ENCODE data around the gene OVCH1. TPM values are rescaled to one million over a fixed set of nuclear protein-coding genes. Genes with fewer than 3 reads are reported as not detected.

Gene OVCH1
- total and polyA plus RNA-seq, 10 of the 15 experiments (the other 5 are each of a cell fraction or from before 2014, with no cell fraction given), result 0.15 TPM; not detected in 9

DNA sequence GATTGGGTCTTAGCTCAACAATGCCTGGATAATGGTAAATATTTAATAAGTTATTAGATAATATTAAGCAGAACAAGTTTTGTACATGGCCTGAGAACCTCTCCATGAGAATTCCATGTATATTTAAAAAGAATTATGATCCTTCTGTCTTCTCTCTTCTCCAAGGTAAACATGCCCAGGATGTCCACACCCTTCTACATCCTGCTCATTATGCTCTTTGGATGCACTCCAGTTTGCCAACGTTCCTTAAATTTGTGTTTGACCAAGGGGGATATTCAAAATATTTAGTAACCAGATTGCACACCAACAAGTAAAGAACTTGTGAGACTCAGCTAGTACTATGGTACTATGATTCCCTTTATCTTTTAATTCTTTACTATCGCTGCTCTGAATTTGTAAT, 71.8 kb downstream of the OVCH1 start:
- no peaks in the 10 kb centered on the region for H4K20me1 ChIP-seq (ENCODE audit: control insufficient read depth, insufficient read depth)
- DNase-seq (ENCODE audit: low read depth, low spot score), result no peak
- no TSS peak for BruUV-seq (replicated peaks)
- no peak for FAIRE-seq
- H3K9me3 ChIP-seq (replicated peaks; ENCODE audit: control insufficient read depth, insufficient read depth, low read length), result no peaks in the 10 kb centered on the region
- RAD21 ChIA-PET (ENCODE audit: unreplicated experiment), result interaction anchor here (0.8 kb wide), 1 partner anchor 63 kb away, joined by 3 read pairs; no protein-coding TSS in a partner anchor
- in situ Hi-C loops (cut with MboI), result no loop called here
- H3K79me2 ChIP-seq (ENCODE audit: control insufficient read depth, insufficient read depth, low read length), result no peaks in the 10 kb centered on the region
- POLR2A ChIA-PET, result no interaction called here
- intact Hi-C loops (cut with micrococcal nuclease; ENCODE audit: unreplicated experiment), result loop anchor here (5.0 kb wide), 1 partner anchor 353 kb away; no protein-coding TSS in a partner anchor
- H3K9ac ChIP-seq (ENCODE audit: control insufficient read depth, insufficient read depth, low read length), result no peak overlapping the region
- 0 out of 4 replicates have a peak, but pooled peaks cover 0 to 2% of the 10 kb centered on the region in 2 experiments for H3K27me3 ChIP-seq (replicated peaks in 1 of 2; ENCODE audit: control insufficient read depth in 2 of 2, insufficient read depth in 2 of 2, low read length in 1 of 2)
- H3K36me3 ChIP-seq (ENCODE audit: control insufficient read depth in 2 of 2, insufficient read depth in 2 of 2, low read length in 1 of 2), result no peaks in the 10 kb centered on the region
- no peak overlapping the region for H3K4me2 ChIP-seq (ENCODE audit: control insufficient read depth, insufficient read depth)
- H3K27ac ChIP-seq (ENCODE audit: control insufficient read depth, insufficient read depth), result no peak overlapping the region
- SMC1A ChIA-PET (ENCODE audit: uncharacterized antibody, unreplicated experiment), result interaction anchor here (0.7 kb wide), 1 partner anchor 44 kb away, joined by 3 read pairs; the partner anchor contains the start of gene ERGIC2
- no peak overlapping the region for H2AFZ ChIP-seq (ENCODE audit: control insufficient read depth, low read depth, low read length)
- no peak for ATAC-seq
- H3K4me3 ChIP-seq, result no peak overlapping the region
- WGBS (ENCODE audit: insufficient coverage, insufficient replicate concordance, low lambda C conversion rate, missing lambda C conversion rate), result 41% methylated on average over 2 of the region's 2 CpGs
- H3K4me1 ChIP-seq (ENCODE audit: control insufficient read depth, insufficient read depth, low read length), result peaks cover 3% of the 10 kb centered on the region; the same call in 1 of the 2 replicates
- CTCF ChIA-PET, result interaction anchor here (1.0 to 1.4 kb wide), 3 partner anchors 9 to 27 kb away, joined by 3 to 4 read pairs (median 3); no protein-coding TSS in a partner anchor
- TF ChIP-seq ETV6 (conservative IDR thresholded peaks at IDR 0.05 in 1 of 2, IDR thresholded peaks at IDR 0.05 in 1 of 2; ENCODE audit: borderline replicate concordance in 1 of 2, low read depth in 1 of 2), result no peak
- TF ChIP-seq PAX8 (IDR thresholded peaks at IDR 0.05), result no peak
- no peak for TF ChIP-seq ZNF384 (IDR thresholded peaks at IDR 0.05; ENCODE audit: borderline replicate concordance, low read depth, low read length)
- TF ChIP-seq, protein P1, sequence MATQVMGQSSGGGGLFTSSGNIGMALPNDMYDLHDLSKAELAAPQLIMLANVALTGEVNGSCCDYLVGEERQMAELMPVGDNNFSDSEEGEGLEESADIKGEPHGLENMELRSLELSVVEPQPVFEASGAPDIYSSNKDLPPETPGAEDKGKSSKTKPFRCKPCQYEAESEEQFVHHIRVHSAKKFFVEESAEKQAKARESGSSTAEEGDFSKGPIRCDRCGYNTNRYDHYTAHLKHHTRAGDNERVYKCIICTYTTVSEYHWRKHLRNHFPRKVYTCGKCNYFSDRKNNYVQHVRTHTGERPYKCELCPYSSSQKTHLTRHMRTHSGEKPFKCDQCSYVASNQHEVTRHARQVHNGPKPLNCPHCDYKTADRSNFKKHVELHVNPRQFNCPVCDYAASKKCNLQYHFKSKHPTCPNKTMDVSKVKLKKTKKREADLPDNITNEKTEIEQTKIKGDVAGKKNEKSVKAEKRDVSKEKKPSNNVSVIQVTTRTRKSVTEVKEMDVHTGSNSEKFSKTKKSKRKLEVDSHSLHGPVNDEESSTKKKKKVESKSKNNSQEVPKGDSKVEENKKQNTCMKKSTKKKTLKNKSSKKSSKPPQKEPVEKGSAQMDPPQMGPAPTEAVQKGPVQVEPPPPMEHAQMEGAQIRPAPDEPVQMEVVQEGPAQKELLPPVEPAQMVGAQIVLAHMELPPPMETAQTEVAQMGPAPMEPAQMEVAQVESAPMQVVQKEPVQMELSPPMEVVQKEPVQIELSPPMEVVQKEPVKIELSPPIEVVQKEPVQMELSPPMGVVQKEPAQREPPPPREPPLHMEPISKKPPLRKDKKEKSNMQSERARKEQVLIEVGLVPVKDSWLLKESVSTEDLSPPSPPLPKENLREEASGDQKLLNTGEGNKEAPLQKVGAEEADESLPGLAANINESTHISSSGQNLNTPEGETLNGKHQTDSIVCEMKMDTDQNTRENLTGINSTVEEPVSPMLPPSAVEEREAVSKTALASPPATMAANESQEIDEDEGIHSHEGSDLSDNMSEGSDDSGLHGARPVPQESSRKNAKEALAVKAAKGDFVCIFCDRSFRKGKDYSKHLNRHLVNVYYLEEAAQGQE (IDR thresholded peaks at IDR 0.05; ENCODE audit: low read depth, low read length), result no peak
- TF ChIP-seq FOS (IDR thresholded peaks at IDR 0.05; ENCODE audit: borderline replicate concordance, extremely low read depth, insufficient read length), result no peak
- TF ChIP-seq ZNF274 (IDR thresholded peaks at IDR 0.05; ENCODE audit: insufficient read depth, insufficient read length), result no peak
- TF ChIP-seq, protein P2, sequence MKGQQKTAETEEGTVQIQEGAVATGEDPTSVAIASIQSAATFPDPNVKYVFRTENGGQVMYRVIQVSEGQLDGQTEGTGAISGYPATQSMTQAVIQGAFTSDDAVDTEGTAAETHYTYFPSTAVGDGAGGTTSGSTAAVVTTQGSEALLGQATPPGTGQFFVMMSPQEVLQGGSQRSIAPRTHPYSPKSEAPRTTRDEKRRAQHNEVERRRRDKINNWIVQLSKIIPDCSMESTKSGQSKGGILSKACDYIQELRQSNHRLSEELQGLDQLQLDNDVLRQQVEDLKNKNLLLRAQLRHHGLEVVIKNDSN (IDR thresholded peaks at IDR 0.05; ENCODE audit: borderline replicate concordance, extremely low read length, insufficient read depth, low read depth, low read length), result no peak
- TF ChIP-seq, protein P3, sequence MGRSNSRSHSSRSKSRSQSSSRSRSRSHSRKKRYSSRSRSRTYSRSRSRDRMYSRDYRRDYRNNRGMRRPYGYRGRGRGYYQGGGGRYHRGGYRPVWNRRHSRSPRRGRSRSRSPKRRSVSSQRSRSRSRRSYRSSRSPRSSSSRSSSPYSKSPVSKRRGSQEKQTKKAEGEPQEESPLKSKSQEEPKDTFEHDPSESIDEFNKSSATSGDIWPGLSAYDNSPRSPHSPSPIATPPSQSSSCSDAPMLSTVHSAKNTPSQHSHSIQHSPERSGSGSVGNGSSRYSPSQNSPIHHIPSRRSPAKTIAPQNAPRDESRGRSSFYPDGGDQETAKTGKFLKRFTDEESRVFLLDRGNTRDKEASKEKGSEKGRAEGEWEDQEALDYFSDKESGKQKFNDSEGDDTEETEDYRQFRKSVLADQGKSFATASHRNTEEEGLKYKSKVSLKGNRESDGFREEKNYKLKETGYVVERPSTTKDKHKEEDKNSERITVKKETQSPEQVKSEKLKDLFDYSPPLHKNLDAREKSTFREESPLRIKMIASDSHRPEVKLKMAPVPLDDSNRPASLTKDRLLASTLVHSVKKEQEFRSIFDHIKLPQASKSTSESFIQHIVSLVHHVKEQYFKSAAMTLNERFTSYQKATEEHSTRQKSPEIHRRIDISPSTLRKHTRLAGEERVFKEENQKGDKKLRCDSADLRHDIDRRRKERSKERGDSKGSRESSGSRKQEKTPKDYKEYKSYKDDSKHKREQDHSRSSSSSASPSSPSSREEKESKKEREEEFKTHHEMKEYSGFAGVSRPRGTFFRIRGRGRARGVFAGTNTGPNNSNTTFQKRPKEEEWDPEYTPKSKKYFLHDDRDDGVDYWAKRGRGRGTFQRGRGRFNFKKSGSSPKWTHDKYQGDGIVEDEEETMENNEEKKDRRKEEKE (IDR thresholded peaks at IDR 0.05), result no peak
- TF ChIP-seq, protein P4, sequence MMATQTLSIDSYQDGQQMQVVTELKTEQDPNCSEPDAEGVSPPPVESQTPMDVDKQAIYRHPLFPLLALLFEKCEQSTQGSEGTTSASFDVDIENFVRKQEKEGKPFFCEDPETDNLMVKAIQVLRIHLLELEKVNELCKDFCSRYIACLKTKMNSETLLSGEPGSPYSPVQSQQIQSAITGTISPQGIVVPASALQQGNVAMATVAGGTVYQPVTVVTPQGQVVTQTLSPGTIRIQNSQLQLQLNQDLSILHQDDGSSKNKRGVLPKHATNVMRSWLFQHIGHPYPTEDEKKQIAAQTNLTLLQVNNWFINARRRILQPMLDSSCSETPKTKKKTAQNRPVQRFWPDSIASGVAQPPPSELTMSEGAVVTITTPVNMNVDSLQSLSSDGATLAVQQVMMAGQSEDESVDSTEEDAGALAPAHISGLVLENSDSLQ (IDR thresholded peaks at IDR 0.05), result no peak
- no peak for TF ChIP-seq RCOR1 (conservative IDR thresholded peaks at IDR 0.05; ENCODE audit: low read depth, low read length)
- TF ChIP-seq SUZ12 (IDR thresholded peaks at IDR 0.05; ENCODE audit: unreplicated experiment), result no peak
- TF ChIP-seq SREBF2 (IDR thresholded peaks at IDR 0.05; ENCODE audit: low read length), result no peak
- TF ChIP-seq TCF12 (IDR thresholded peaks at IDR 0.05; ENCODE audit: low read depth, low read length), result no peak

All from GM12878 (cell line).